Fibroblast of lung (primary cell): ENCODE measurements around the gene JOSD2. TPM values are rescaled to one million over a fixed set of nuclear protein-coding genes. Genes with fewer than 3 reads are reported as not detected.

Source experiments
- DNase-seq, 2 donors: peaks; one replicate each; pipeline versions ENCODE4 v3.0.0 to v3.0.0-alpha.2; 2010; ENCODE audit warnings: low read depth in 2 of 2
- H2AFZ ChIP-seq: 2 replicates; pipeline ENCODE4 v1.5.1; 2012; ENCODE audit warnings: low read length, control low read depth, inconsistent platforms
- H3K27ac ChIP-seq: 2 replicates; pipeline ENCODE4 v1.5.1; 2011; ENCODE audit warnings: low read length, control low read depth; ENCODE audit not compliant: insufficient read depth
- H3K27me3 ChIP-seq: 2 replicates; pipeline ENCODE4 v1.5.1; 2011; ENCODE audit warnings: mild to moderate bottlenecking, low read length; ENCODE audit not compliant: control insufficient read depth, insufficient read depth
- H3K36me3 ChIP-seq: 2 replicates; pipeline ENCODE4 v1.5.1; 2011; ENCODE audit warnings: low read length; ENCODE audit not compliant: control insufficient read depth, insufficient read depth
- H3K4me1 ChIP-seq: 2 replicates; pipeline ENCODE4 v1.5.1; 2011; ENCODE audit warnings: low read length; ENCODE audit not compliant: control insufficient read depth, insufficient read depth; ENCODE audit errors: extremely low read depth
- H3K4me2 ChIP-seq: 2 replicates; pipeline ENCODE4 v1.5.1; 2011; ENCODE audit warnings: low read length, control low read depth; ENCODE audit not compliant: insufficient read depth; ENCODE audit errors: extremely low read depth
- H3K4me3 ChIP-seq, 4 experiments: fragments of 200-600 bp in 1 of 4; sonication (generic) in 1 of 4; replicated peaks in 1 of 4; 2 replicates each; pipeline ENCODE4 v1.5.1; 2011 to 2016; ENCODE audit warnings: low read length in 4 of 4, low read depth in 3 of 4, mild to moderate bottlenecking in 3 of 4, control low read depth in 2 of 4, inconsistent platforms in 1 of 4, mixed read lengths in 1 of 4; ENCODE audit not compliant: insufficient read depth in 1 of 4; ENCODE audit errors: control extremely low read depth in 1 of 4
- H3K79me2 ChIP-seq: 2 replicates; pipeline ENCODE4 v1.5.1; 2012; ENCODE audit warnings: mild to moderate bottlenecking, low read length, inconsistent platforms; ENCODE audit not compliant: control insufficient read depth, insufficient read depth
- H3K9ac ChIP-seq: 2 replicates; pipeline ENCODE4 v1.5.1; 2011; ENCODE audit warnings: mild to moderate bottlenecking, low read length, control low read depth; ENCODE audit not compliant: insufficient read depth
- H3K9me3 ChIP-seq: 2 replicates; pipeline ENCODE4 v1.5.1; 2012; ENCODE audit warnings: low read depth, low read length; ENCODE audit not compliant: control insufficient read depth, insufficient read depth
- H4K20me1 ChIP-seq: 2 replicates; pipeline ENCODE4 v1.5.1; 2011; ENCODE audit warnings: low read length; ENCODE audit not compliant: control insufficient read depth, insufficient read depth; ENCODE audit errors: extremely low read depth
- EZH2 ChIP-seq: IDR thresholded peaks from 2 replicates; pipeline ENCODE4 v1.5.1; 2012; ENCODE audit warnings: low read length, control low read depth, mild to moderate bottlenecking; ENCODE audit errors: missing control alignments
- polyA plus RNA-seq, 2 donors: library from polyadenylated mRNA; depleted of rRNA in 1 of 2; stranded (reverse) in 1 of 2; unstranded in 1 of 2; fragments of >200 nt; gene quantifications; 2 replicates each; pipeline ENCODE4 v1.2.1, GENCODE V29; 2011 to 2012; ENCODE audit warnings: missing spikeins in 1 of 2
- total RNA-seq: library from RNA; depleted of rRNA; stranded (reverse); fragments of >200 nt; gene quantifications from 2 replicates; pipeline ENCODE4 v1.2.1, GENCODE V29; 2014
- TF ChIP-seq, protein P1 (sequence below), 2 donors: IDR thresholded peaks in 1 of 2; conservative IDR thresholded peaks in 1 of 2; 1 replicate in 1 of 2; 2 replicates in 1 of 2; pipeline ENCODE4 v1.5.1; 2011 to 2012; ENCODE audit warnings: low read length in 2 of 2, control low read depth in 1 of 2, inconsistent platforms in 1 of 2, low read depth in 1 of 2, mild to moderate bottlenecking in 1 of 2

The JOSD2 gene
- total and polyA plus RNA-seq, 2 donors (not counting 1 experiment from before 2014, with no cell fraction given): 17.3 to 48.6 TPM

DNA sequence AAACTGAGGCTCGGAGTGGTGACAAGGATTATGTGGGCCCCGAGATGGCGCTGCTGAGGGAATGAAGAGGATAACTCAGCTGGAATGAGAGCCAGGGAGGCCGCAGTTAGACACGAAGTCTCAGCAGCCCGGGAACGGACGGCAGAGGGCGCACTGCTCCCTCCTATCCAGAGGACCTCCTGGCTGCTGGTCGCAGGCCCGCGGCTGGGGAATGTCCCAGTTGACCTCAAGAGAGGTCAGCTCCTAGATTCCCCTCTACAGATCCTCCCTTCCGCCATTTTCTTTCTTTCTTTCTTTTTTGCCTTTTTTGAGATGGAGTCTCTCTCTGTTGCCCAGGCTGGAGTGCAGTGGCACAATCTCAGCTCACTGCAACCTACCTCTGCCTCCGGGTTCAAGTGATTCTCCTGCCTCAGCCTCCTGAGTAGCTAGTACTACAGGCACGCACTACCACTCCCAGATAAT lies 26.8 kb upstream of the JOSD2 start:
- Histone ChIP-seq H3K4me1 (no peaks in the 10 kb centered on the region), H4K20me1 (no peaks in the 10 kb centered on the region), H3K27me3 (no peaks in the 10 kb centered on the region), H3K9ac (no peak overlapping the region), H3K79me2 (no peaks in the 10 kb centered on the region), H3K9me3 (no peaks in the 10 kb centered on the region), H3K27ac (no peak overlapping the region), H3K36me3 (no peaks in the 10 kb centered on the region), H2AFZ (no peak overlapping the region), H3K4me2 (no peak overlapping the region), H3K4me3 (no peak overlapping the region)
- peak; percentile 62 to 67 for DNase-seq
- no peak for TF ChIP-seq EZH2
- TF ChIP-seq, protein P1, sequence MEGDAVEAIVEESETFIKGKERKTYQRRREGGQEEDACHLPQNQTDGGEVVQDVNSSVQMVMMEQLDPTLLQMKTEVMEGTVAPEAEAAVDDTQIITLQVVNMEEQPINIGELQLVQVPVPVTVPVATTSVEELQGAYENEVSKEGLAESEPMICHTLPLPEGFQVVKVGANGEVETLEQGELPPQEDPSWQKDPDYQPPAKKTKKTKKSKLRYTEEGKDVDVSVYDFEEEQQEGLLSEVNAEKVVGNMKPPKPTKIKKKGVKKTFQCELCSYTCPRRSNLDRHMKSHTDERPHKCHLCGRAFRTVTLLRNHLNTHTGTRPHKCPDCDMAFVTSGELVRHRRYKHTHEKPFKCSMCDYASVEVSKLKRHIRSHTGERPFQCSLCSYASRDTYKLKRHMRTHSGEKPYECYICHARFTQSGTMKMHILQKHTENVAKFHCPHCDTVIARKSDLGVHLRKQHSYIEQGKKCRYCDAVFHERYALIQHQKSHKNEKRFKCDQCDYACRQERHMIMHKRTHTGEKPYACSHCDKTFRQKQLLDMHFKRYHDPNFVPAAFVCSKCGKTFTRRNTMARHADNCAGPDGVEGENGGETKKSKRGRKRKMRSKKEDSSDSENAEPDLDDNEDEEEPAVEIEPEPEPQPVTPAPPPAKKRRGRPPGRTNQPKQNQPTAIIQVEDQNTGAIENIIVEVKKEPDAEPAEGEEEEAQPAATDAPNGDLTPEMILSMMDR (conservative IDR thresholded peaks at IDR 0.05 in 1 of 2, IDR thresholded peaks at IDR 0.05 in 1 of 2; ENCODE audit: low read depth in 1 of 2, low read length in 2 of 2): peak; percentile 56 to 78

DNA sequence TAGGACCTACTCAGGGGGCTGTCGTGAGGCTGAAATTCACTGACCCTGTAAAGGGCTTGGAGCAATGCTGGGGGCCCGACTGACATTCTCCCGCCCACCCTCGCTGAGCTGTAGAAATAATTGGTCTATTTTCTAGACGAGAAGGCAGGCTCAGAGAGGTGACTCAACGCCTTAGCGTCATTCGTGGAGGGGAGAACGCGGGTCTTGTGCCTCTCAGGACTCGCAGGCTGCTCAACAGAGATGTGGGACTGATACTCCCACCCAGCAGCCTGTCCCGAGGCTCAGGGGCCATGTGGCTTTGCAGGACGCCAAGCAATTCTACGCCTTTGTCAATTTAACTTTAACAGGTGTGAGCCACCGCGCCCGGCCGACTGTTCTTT lies 26.3 kb upstream of the JOSD2 start:
- Histone ChIP-seq H2AFZ (no peak overlapping the region), H3K36me3 (no peaks in the 10 kb centered on the region)

DNA sequence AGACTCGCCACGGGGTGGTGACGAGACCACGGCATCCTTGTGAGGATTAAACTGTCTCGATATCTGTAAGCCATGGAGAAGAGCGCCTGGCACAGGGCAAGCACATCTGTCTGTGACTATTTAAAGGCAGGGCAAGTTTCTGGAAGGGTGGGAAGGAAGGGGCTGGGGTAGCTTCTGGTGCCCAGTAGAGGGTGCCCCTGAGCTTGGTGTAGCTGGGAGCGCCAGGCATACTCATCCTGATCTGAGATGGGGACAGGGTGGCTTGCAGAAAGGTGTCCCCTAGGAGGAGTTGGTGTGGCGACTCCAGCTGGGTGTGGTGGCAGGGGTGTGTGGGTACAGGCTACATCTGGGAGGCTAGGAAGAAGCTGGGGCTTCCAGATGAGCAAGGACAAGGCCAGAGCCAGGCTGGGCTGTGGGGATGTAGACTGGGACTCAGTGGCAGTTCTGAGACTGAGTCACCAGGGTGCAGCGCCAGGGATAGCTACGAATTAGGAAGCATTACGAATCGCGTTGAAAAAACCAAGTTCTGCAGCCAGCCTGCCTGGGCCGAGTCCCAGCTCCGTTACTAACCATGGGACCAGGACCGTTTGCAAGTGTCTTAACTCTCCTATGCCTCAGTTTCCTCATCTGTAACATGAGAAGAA lies 25.8 kb upstream of the JOSD2 start:
- no peaks in the 10 kb centered on the region for H3K4me1 ChIP-seq
- no peak overlapping the region for H3K9ac ChIP-seq
- no peak overlapping the region for H3K4me2 ChIP-seq
- TF ChIP-seq EZH2: no peak
- TF ChIP-seq, protein P1 (conservative IDR thresholded peaks at IDR 0.05 in 1 of 2, IDR thresholded peaks at IDR 0.05 in 1 of 2; ENCODE audit: low read depth in 1 of 2, low read length in 2 of 2): no peak
- H3K27me3 ChIP-seq: no peaks in the 10 kb centered on the region
- H3K27ac ChIP-seq: no peak overlapping the region
- no peaks in the 10 kb centered on the region for H3K9me3 ChIP-seq
- H3K4me3 ChIP-seq: no peak overlapping the region
- DNase-seq: no peak
- H4K20me1 ChIP-seq: no peaks in the 10 kb centered on the region
- no peaks in the 10 kb centered on the region for H3K79me2 ChIP-seq
- H3K36me3 ChIP-seq: no peaks in the 10 kb centered on the region
- no peak overlapping the region for H2AFZ ChIP-seq

More for the DNA sequence above, 26.3 kb upstream of the JOSD2 start:
- Histone ChIP-seq H3K27ac (no peak overlapping the region), H3K9me3 (no peaks in the 10 kb centered on the region), H3K4me2 (no peak overlapping the region), H3K4me3 (no peak overlapping the region), H3K79me2 (no peaks in the 10 kb centered on the region), H3K27me3 (no peaks in the 10 kb centered on the region), H4K20me1 (no peaks in the 10 kb centered on the region), H3K9ac (no peak overlapping the region), H3K4me1 (no peaks in the 10 kb centered on the region)
- TF ChIP-seq EZH2: no peak
- TF ChIP-seq, protein P1 (conservative IDR thresholded peaks at IDR 0.05 in 1 of 2, IDR thresholded peaks at IDR 0.05 in 1 of 2; ENCODE audit: low read depth in 1 of 2, low read length in 2 of 2): no peak
- DNase-seq: peak in 1 of 2 donors; percentile 9
